PC-3 (cell line): ENCODE measurements around the gene ST6GALNAC5.

Source experiments
- CTCF ChIP-seq: fragments of 300-600 bp; sonication (generic); conservative IDR thresholded peaks from 2 replicates; pipeline ENCODE4 v1.5.1; 2017; ENCODE audit warnings: antibody characterized with exemption, low read depth, mild to moderate bottlenecking, low read length
- EZH2 ChIP-seq: fragments of 300-600 bp; sonication (generic); IDR thresholded peaks from one replicate; pipeline ENCODE4 v1.6.1; 2017; ENCODE audit warnings: antibody characterized with exemption, mild to moderate bottlenecking, low read length; ENCODE audit not compliant: unreplicated experiment
- EZH2phosphoT487 ChIP-seq: fragments of 300-600 bp; sonication (generic); IDR thresholded peaks from 2 replicates; pipeline ENCODE4 v1.6.1; 2018; ENCODE audit warnings: mild to moderate bottlenecking, antibody characterized with exemption, low read length, borderline replicate concordance

- TF ChIP-seq CTCF (no peak), EZH2 (no peak), EZH2phosphoT487 (no peak)
Measured at GRCh38 chr1:76841460-76841859, 25.8 kb upstream of the ST6GALNAC5 start.
